ENCODE data around the gene RLF. TPM values are rescaled to one million over a fixed set of nuclear protein-coding genes. Genes with fewer than 3 reads are reported as not detected.

The RLF gene
- polyA plus RNA-seq, 1 experiment, result 11.0 TPM

DNA sequence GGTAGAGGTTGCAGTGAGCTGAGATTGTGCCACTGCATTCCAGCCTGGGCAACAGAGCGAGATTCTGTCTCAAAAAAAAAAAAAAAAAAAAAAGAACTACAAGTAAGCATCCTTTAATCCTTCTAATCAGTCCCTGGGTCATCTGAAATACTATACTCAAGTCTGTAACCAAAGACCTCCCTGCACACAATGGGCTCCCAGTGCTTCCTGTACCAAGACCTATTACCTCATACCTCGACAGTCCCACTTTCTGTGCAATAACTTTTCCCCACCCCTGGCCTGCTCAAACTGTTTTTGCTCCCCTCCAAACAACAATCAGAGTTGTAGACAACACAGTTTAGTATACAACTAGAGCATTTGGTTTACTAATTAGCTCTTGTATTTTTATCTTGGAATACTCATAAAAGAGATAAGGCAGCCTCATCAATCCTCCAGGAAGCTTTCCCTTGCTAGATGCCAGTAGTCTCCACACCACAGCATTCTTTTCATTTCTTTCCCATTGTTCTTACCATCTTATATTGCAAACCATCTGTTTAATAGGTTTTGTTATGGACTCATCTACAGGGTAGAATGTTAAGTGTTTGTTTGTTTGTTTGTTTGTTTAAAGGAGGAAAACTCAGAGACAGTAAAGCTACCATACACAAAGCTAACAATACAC is 19.2 kb upstream of the RLF start:
- DNase-seq (ENCODE audit: low read depth, low spot score), result no peak
- ChIA-PET POLR2A (no interaction called here), CTCF (interaction anchor here (0.7 to 7.6 kb wide), 8 partner anchors 9 to 296 kb away, joined by 3 to 143 read pairs (median 6); partner anchors contain the start of gene RLF)
- no peak overlapping the region for H3K4me3 ChIP-seq (ENCODE audit: low read depth, low read length)
- no peak overlapping the region for H3K27ac ChIP-seq (ENCODE audit: low read depth, low read length)
- H3K9me3 ChIP-seq (ENCODE audit: control insufficient read depth, insufficient read depth, low read length), result no peaks in the 10 kb centered on the region; the same call in 1 of the 2 replicates
- peaks cover 25% of the 10 kb centered on the region for H3K27me3 ChIP-seq (ENCODE audit: control insufficient read depth, insufficient read depth, low read length)
- TF ChIP-seq, protein P1, sequence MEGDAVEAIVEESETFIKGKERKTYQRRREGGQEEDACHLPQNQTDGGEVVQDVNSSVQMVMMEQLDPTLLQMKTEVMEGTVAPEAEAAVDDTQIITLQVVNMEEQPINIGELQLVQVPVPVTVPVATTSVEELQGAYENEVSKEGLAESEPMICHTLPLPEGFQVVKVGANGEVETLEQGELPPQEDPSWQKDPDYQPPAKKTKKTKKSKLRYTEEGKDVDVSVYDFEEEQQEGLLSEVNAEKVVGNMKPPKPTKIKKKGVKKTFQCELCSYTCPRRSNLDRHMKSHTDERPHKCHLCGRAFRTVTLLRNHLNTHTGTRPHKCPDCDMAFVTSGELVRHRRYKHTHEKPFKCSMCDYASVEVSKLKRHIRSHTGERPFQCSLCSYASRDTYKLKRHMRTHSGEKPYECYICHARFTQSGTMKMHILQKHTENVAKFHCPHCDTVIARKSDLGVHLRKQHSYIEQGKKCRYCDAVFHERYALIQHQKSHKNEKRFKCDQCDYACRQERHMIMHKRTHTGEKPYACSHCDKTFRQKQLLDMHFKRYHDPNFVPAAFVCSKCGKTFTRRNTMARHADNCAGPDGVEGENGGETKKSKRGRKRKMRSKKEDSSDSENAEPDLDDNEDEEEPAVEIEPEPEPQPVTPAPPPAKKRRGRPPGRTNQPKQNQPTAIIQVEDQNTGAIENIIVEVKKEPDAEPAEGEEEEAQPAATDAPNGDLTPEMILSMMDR (IDR thresholded peaks at IDR 0.05; ENCODE audit: low read depth, low read length), result no peak

DNA sequence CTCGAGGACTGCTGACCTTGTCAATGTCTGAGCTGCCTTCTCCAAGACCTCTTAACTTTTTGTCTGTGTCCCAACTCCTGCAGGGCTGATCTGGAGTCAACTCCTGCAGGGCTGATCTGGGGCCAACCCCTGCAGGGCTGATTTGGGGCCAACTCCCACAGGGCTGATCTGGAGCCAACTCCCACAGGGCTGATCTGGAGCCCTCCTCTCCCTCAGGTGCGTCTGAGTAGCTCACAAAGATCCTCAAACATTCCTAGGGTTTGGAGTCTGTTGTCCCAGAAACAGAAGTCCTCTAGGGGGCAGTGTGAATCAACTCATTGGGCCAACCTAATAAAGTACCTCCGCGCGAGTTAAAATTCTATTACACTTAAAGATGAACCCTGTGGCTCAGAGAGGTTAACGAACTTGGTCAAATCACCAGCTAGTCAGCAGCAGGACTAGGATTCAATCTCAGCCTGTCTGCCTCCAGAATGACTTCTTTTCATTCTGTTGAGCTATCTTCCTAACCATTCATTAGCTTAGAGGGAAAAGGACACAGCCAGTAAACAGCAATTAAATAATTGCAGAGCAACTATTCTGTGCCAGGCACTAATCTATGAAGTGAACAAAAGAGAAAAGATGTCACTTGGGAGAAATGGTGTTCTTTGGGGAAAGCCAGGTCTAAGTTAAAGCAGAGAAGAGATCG is 17.2 kb upstream of the RLF start:
- H3K27me3 ChIP-seq (ENCODE audit: control insufficient read depth, insufficient read depth, low read length), result peaks cover 30% of the 10 kb centered on the region
- H3K27ac ChIP-seq (ENCODE audit: low read depth, low read length), result no peak overlapping the region
- no peak overlapping the region for H3K4me3 ChIP-seq (ENCODE audit: low read depth, low read length)
- ChIA-PET CTCF (interaction anchor here (0.5 to 7.6 kb wide), 89 partner anchors 9 to 594 kb away, joined by 3 to 143 read pairs (median 4); partner anchors contain the start of genes COL9A2, PPT1, RLF and ZFP69B), POLR2A (no interaction called here)
- peak; percentile 36 for DNase-seq (ENCODE audit: low read depth, low spot score)
- TF ChIP-seq, protein P1 (IDR thresholded peaks at IDR 0.05; ENCODE audit: low read depth, low read length), result peak; percentile 85
- H3K9me3 ChIP-seq (ENCODE audit: control insufficient read depth, insufficient read depth, low read length), result no peaks in the 10 kb centered on the region; the same call in 1 of the 2 replicates

DNA sequence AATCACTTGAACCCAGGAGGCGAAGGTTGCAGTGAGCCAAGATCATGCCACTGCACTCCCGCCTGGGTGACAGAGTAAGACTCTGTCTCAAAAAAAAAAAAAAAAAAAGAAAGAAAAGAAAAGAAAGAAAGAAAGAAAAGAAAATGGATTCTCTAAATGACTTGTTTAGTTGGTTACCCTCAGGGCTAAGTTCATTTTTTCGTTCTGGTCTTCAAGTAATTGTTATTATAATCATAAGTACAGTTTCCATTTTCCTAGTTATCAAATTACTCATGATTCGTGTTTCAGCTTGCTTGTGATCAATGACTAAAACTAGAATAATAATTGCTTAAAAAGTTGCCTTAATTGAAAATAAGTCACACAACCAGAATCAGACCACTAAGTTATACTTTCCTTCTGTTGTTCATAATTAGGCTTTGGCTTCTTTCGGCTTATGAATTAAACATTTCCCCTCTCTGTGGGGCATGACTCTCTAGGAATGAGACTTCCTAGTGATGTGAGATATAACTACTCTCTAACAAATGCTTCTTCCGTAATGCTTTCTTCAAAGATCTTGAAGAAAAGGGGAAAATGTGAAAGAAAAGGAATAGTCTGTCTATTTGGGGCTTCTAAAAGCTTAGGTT is 9.6 kb upstream of the RLF start:
- Histone ChIP-seq H3K4me3 (ENCODE audit: low read depth, low read length) (no peak overlapping the region), H3K9me3 (ENCODE audit: control insufficient read depth, insufficient read depth, low read length) (no peaks in the 10 kb centered on the region), H3K27ac (ENCODE audit: low read depth, low read length) (no peak overlapping the region), H3K27me3 (ENCODE audit: control insufficient read depth, insufficient read depth, low read length) (peaks cover 11% of the 10 kb centered on the region)
- TF ChIP-seq, protein P1 (IDR thresholded peaks at IDR 0.05; ENCODE audit: low read depth, low read length), result no peak
- CTCF ChIA-PET, result interaction anchor here (0.5 to 6.4 kb wide), 24 partner anchors 8 to 288 kb away, joined by 3 to 283 read pairs (median 5); partner anchors contain the start of gene COL9A2
- POLR2A ChIA-PET, result no interaction called here
- DNase-seq (ENCODE audit: low read depth, low spot score), result no peak

DNA sequence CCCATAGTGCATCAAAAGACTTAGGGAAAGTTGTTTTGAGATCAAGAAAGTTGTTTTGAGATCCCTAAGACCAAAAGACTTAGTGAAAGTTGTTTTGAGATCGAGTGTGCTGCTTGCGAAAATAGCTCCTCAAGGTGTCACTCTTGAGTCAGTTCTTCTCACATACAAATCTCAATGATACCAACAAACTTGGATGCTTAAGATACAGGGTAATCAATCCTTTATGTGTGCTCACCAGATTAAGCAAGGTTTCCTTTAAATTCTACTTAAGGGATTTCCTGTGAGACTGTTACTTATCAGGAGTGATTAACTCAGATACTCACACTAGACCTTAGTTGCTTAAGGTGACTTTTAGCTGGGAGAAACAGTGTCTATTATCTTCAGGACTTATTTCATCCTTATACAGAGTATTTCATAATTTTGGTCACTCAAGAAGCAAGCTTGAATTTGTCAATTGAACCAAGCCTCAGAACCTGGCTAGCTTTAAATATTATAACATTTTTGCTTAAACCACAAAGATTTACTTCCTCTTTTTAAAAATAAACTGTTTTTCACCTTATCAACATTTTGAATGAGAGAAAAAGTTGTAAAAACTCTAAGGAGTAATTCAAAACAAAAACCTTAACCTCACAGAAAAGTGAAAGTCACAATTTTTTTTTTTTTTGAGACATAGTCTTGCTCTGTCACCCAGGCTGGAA is 8.0 kb upstream of the RLF start:
- no peaks in the 10 kb centered on the region for H3K9me3 ChIP-seq (ENCODE audit: control insufficient read depth, insufficient read depth, low read length)
- no peak overlapping the region for H3K4me3 ChIP-seq (ENCODE audit: low read depth, low read length)
- DNase-seq (ENCODE audit: low read depth, low spot score), result peak; percentile 23
- peaks cover 2% of the 10 kb centered on the region for H3K27me3 ChIP-seq (ENCODE audit: control insufficient read depth, insufficient read depth, low read length)
- CTCF ChIA-PET, result interaction anchor here (0.6 to 6.4 kb wide), 59 partner anchors 10 to 286 kb away, joined by 3 to 283 read pairs (median 5); partner anchors contain the start of gene COL9A2
- H3K27ac ChIP-seq (ENCODE audit: low read depth, low read length), result no peak overlapping the region
- TF ChIP-seq, protein P1 (IDR thresholded peaks at IDR 0.05; ENCODE audit: low read depth, low read length), result peak; percentile 80
- POLR2A ChIA-PET, result no interaction called here

Data from AG04450 (cell line).